GM18519 (cell line): ENCODE data around the gene GPR50.

Experiments
- ATAC-seq: cut with Tn5 transposase; IDR thresholded peaks from one replicate; pipeline ENCODE4 v1.9.1; 2021; ENCODE audit warnings: mild to moderate bottlenecking, moderate library complexity; ENCODE audit not compliant: unreplicated experiment, low FRiP score

GPR50 gene

DNA sequence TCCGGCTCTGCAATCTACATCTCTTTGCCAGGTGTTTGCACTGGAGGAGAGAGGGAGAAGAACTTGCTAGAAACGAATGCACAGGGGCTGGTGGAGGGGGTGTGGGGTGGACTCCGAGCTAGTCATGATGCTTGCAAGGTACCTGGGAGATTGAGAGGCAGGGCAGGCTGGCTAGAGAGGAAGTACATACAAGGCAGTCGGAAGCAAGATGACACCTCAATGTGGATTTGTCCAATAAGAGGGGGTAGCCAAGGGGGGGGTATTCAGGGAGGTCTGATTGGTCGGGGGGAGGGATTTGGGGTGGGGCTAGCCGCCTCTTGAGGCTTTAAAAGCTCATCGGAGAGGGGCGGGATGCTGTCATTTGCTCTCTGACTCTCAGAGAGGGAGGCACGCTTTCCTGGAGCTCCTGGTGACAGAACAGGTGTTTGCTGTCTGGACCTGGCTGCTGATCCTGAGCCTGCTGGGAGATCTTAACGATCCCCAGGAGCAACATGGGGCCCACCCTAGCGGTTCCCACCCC lies at the start of gene GPR50:
GPR50 (plus strand) TSS at position 354 of the 520 bp plus-strand sequence; CDS start at position 492, 138 bp downstream.
- no peak for ATAC-seq

DNA sequence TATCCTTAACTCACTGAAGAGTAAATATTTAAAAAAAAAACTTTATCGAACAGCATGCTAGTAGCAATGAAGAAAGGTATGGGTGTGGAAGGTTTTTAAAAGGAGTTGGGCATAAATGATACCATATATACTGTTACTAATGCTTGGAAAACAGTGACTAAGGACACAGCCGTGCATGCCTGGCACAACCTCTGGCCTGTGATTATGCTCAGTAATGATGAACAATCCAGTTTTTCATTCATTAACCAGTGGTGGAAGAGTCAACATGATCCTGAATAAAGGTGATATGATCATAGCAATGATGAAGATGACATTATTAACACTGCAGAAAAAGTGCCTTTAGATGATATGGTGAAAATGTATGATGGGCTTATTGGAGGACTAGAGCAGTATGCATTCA lies 43.9 kb upstream of the GPR50 start:
- ATAC-seq: no peak

- no peak for ATAC-seq
Observed at GRCh38 chrX:151151665-151152267, 24.6 kb upstream of the GPR50 start.

DNA sequence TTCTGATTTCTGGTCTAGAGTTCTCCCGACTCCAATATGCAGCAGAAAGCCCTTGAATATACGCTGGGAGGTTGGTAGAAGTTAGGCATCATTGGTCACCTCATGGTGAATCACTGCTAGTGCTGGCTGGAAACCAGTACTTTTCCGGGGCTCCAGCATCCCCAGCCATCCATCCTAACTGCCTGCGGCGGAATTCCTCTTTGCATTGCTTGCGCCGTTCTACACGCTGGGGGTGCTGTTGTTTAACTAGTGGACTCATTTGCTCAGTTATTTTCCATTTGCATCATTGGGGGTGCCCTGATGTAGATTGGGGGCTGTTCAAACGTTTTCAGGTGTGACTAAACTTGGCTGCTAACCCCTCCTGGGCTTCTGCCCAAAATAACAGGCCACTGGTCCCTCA lies 23.3 kb upstream of the GPR50 start:
- no peak for ATAC-seq

DNA sequence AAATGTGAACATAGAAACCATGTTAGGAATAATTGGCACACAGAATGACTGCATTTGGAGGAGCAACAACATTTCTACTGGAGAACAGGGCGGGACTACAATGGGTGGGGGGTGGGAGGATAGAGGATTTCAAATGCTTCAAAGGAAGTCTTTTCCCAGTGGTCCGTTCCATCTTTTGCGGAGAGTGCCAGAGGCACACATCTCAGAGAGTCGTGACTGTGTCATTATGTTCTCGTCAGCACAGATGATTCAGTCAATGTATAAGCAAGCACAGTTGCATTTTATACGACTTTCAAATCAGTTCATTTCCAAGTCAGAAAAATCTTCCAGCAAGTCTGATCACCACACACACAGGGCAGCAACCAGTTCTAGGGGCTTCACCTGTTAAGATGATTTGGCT lies 22.7 kb upstream of the GPR50 start:
- ATAC-seq: no peak

DNA sequence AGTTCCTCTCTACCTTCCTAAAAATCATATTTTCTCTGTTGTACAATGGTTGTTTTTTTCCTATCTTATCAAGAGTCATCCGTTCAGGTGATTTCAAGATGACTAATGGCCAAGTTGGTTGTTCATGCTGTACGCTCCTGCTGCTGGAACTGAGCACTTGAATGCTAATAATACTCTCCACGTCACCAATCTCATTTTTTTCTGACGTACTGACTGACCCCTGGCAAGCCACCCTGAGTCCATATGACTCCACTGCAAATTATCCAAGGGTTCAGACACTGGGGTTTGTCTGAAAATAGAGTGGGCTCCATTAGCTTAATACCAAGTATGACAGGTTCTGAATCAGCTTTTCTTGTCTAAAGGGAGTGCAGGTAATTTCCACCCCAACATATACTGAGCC lies 21.1 kb upstream of the GPR50 start:
- no peak for ATAC-seq

DNA sequence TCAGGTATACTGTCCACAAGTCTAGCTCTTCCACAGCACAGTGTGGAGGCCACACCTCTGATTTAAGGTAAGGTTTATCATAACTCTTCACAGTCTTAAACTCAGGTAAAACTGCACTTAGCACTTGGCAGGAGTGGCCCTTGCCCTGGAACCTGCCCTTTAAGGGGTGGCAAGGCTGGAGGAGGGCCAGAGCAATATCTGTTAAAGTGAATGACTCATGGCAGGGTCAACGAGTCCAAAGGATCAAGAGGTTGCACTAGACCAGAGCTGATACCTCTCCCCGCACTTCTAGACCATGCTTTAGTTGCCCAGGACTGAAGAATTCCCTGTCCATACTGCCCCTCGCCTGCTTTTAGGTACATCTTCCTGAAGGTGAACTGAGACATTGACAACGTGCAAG lies 14.7 kb upstream of the GPR50 start:
- ATAC-seq: no peak

DNA sequence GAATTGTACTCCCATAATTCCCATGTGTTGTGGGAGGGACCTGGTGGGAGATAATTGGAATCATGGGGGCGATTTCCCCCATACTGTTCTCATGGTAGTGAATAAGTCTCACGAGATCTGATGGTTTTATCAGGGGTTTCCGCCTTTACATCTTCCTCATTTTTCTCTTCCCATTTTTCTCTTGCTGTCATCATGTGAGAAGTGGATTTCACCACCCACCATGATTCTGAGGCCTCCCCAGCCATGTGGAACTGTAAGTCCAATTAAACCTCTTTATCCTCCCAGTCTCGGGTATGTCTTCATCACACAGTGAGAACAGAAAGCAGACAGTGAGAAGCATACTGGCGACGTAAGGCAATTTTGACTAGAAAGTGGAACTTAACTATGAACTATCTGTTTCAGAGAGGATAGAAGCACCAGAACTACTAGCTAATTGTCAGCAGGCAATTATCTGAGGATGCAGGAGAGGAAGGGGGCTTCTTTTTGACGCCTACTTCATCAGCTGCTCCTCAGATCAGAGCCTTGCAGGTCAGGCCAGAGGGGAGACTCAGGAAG lies 8.5 kb upstream of the GPR50 start:
- ATAC-seq: no peak

- no peak for ATAC-seq
Observed at GRCh38 chrX:151169783-151170182, 6.6 kb upstream of the GPR50 start.

DNA sequence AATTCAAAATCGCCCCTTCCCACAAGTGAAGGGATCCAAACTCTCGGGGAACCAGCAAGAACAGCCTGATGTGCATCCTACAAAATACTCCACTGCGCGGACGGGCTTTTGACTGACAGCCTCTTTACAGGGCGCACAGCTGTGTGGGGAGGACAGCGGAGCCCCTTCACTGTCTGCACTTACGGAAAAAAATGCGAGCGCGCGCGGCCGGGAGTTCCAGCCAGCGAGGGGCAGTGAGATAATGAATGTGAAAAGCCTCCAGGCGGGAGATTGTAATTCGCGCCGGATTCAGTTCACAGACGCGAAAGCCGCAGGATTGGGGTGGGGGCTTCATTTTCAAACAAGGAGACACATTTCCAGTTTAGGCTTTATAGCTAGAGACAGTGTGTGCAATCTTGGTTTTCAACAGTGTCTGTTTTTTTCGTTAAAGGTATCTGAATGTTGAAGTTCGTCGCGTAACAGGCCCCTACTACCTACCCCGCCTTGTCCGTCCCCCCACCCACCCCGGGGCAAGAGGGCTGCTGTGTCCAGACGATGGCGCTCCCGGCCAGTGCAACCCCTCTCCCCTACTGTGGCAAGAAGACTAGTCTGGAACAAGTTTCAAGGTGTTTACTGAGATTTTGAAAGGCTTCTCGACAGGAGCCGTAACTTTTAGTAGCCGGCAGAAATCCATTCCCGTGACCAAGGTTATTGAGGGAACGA lies 1.7 kb upstream of the GPR50 start:
- ATAC-seq: no peak

GRCh38 chrX:151175283-151176062 lies 911 bp upstream of the GPR50 start:
- no peak for ATAC-seq

GRCh38 chrX:151177141-151178027 lies 1.0 kb downstream of the GPR50 start:
- ATAC-seq: no peak

GRCh38 chrX:151178746-151179145 lies 2.4 kb downstream of the GPR50 start:
- ATAC-seq: no peak

GRCh38 chrX:151180400-151180799 lies 4.0 kb downstream of the GPR50 start:
- ATAC-seq: no peak

DNA sequence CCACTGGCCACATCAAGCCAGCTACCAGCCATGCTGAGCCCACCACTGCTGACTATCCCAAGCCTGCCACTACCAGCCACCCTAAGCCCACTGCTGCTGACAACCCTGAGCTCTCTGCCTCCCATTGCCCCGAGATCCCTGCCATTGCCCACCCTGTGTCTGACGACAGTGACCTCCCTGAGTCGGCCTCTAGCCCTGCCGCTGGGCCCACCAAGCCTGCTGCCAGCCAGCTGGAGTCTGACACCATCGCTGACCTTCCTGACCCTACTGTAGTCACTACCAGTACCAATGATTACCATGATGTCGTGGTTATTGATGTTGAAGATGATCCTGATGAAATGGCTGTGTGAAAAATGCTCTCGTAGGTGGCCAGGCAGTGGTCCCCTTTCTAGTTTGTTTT lies 4.7 kb downstream of the GPR50 start:
- no peak for ATAC-seq

DNA sequence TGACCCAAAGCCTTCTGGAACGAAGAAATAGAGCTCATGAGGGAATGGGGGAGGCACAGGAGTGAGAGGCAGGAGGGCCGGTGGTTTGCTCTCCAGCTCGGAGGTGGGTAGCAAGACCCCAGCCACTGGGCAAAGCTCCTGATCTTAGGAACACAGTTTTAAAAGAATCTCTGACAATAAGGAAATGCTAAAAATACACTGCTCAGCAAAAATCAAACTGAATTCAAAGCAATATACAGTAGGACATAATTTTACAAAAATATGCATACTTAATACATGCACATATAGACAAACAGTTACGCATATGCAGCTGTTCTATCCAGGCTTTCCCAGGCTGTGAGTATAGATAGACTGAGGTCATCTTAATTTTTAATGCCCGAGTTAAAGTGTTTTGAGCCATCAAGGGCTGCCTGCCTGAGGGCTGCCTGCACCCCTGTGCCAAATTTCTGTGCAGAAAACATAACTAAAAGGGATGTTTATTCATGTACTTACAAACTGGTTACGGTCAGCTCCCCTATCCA lies 6.9 kb downstream of the GPR50 start:
- ATAC-seq: no peak

GRCh38 chrX:151183912-151184565 lies 7.7 kb downstream of the GPR50 start:
- ATAC-seq: no peak

GRCh38 chrX:151184705-151185104 lies 8.3 kb downstream of the GPR50 start:
- ATAC-seq: no peak

GRCh38 chrX:151206871-151207270 lies 30.5 kb downstream of the GPR50 start:
- ATAC-seq: no peak
